Right lung (tissue), 10 donors: ENCODE measurements around the gene ZNF548. TPM values are rescaled to one million over a fixed set of nuclear protein-coding genes. Genes with fewer than 3 reads are reported as not detected.
"Not testable (repeated sequence)": the region's sequence is repeated elsewhere in the genome, so short reads cannot be mapped to it uniquely, and the experiment has no call there.

ENCODE experiments used
- DNase-seq, 2 donors: peaks; one replicate each; pipeline ENCODE4 v3.0.0-alpha.2; 2013
- long read RNA-seq, 8 donors: transcript quantifications; one replicate each; lab custom pipeline, GENCODE V29; 2026
- polyA plus RNA-seq, 5 donors: library from polyadenylated mRNA; unstranded; fragments of 120-200 nt; gene quantifications; one replicate each; pipeline versions ENCODE4 v1.2.1 to v1.2.3, GENCODE V29; 2013; ENCODE audit warnings: inconsistent platforms in 1 of 5, low replicate concordance in 1 of 5; ENCODE audit not compliant: insufficient read length in 5 of 5, insufficient read depth in 1 of 5

ZNF548 gene
- polyA plus RNA-seq: 10 to 100 TPM; 25.4 to 49.6 (median 37.1) TPM
- long read RNA-seq, donor 1, transcript ZNF548-201 (4 exons, 2,115 nt): major isoform, 9 of 11 reads
- long read RNA-seq, donor 1, partial matches to known transcripts: 0 of 11 reads
- long read RNA-seq, donor 1, other reads (novel, unspliced or antisense): 0 of 11 reads
- long read RNA-seq, donor 2, partial matches to known transcripts: 0 of 3 reads
- long read RNA-seq, donor 2, other reads (novel, unspliced or antisense): 0 of 3 reads
- long read RNA-seq, donor 3, partial matches to known transcripts: 0 of 3 reads
- long read RNA-seq, donor 3, other reads (novel, unspliced or antisense): 0 of 3 reads
- long read RNA-seq, donor 4, partial matches to known transcripts: 0 of 1 reads
- long read RNA-seq, donor 4, other reads (novel, unspliced or antisense): 0 of 1 reads
- long read RNA-seq, donor 5, transcript ZNF548-201 (4 exons, 2,115 nt): major isoform, 8 of 15 reads
- long read RNA-seq, donor 5, partial matches to known transcripts: 6 of 15 reads
- long read RNA-seq, donor 5, other reads (novel, unspliced or antisense): 0 of 15 reads
- long read RNA-seq, donor 6, transcript ZNF548-201 (4 exons, 2,115 nt): major isoform, 5 of 5 reads
- long read RNA-seq, donor 6, partial matches to known transcripts: 0 of 5 reads
- long read RNA-seq, donor 6, other reads (novel, unspliced or antisense): 0 of 5 reads
- long read RNA-seq, donor 7, partial matches to known transcripts: 5 of 10 reads
- long read RNA-seq, donor 7, other reads (novel, unspliced or antisense): 0 of 10 reads
- long read RNA-seq, donor 8: 0 reads

DNA sequence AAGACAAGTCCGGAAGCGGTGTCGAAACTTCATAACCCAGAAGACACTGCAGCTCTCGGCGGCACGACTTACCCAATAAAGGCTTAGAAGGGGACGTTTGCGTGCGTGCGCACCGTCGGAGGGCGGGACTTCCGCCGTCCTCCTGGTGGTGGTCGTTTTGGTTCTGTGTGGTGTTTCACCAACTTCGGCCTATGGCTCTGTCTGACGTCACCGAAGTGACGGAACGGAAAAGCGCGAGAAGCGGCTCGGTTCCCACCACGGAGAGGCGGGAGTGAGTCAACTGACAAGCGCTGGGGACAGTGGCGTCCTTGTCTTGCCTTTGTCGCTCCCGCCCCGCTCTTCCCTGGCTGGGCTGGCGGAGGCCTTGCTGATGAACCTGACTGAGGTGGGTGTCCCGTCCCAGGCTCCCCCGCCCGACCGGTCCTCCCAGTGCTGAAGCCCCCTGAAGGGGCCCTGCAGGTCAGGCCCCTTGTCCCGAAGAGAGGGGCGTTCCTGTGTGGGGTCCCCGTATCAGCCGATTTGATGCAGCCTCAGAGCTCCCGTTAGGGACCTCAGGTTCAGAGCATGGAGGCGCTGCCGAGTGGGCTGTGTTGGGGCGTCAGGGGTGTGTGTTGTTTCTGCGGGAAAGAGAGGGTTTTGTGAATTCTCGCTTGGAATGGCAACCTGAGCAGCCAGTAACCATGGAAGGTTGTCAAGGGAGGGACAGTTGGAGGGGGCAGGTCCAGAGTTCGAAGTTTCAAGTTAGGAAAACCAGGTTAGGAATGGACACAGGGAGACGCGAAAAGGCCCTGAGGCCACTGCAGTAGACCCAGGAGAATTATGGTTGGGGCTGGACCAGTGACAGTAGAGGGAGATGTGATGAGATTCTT lies at the start of gene ZNF548:
ZNF548 (plus strand) TSS at position 125 of the 869 bp plus-strand sequence; CDS start at position 371, 246 bp downstream.
- DNase-seq: peak; percentile 96 to 98

DNA sequence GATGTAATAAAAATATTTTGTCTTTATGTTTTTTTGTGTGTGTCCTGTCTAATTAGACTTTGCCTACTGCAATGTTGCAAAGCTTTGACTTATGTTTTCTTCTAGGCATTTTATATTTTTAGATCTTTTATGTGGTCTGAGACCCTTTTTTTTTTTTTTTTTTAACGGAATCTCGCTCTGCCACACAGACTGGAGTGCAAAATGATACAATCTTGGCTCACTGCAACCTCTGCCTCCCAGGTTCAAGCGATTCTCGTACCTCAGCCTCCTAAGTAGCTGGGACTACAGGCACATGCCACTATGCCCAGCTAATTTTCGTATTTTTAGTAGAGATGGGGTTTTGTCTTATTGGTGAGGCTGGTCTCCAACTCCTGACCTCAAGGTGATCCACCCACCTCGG lies 47.1 kb upstream of the ZNF548 start:
- DNase-seq: no peak

DNA sequence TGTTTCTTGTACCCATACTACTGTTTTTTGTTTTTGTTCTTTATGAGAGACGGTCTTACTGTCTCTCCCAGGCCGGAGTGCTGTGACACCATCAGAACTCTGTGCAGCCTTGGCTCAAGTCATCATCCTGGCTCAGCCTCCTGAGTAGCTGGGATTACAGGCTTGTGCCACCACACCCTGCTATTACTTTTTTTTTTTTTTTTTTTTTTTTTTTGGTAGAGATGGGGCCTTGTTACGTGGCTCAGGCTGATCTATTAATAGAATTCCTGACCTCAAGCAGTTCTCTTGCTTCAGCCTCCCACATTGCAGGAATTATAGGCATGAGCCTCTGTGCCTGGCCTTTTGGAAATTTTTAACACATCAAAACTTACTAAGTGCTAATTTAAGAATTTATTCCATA lies 41.5 kb upstream of the ZNF548 start:
- DNase-seq: no peak

DNA sequence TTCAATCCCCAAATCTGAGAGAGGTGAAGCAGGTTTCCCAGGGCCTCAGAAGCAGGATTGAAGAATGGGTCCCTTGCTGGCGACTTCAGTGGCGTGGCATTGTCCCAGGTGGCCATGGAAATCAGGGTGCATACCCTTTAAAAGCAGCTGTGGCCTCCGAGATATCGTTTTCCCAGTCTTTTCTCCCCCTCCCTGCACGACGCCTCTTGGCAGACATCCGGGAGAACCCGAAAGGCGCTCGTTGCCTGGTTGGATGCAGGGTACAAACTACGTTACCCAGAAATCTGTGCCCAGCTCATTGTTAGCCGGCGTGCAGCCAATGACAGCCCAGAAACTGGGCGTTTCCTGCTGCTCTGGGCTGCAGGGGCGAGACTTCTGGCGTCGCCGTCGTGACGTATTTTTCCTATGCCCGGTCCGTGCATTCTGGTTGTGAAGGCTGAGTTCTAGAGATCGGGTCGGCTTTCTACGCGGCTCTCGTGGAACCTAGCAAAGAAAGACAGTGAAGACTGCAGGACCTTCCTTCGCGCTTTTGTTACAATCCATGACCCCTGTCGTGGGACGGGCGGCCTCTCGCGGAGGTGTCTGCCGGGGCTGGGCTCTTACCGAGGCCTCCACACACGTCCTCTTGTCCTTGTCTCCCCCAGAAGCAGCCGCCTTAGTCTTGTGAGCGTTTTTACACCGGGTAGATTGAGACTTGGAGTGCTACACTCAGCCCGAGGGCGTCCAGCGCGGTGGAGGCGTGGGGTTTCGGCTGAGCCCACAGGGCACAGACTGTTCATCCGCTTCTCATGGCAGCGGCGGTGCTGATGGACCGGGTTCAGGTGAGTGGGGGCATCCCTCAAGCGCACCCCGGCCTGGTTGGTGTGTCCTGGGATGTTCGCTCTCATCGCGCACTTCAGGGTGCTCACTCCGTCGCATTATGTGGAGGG lies 38.5 kb upstream of the ZNF548 start, which contains the start of gene ZNF304:
ZNF304 (plus strand) TSS at position 395 of the 929 bp plus-strand sequence; CDS start at position 789, 394 bp downstream.
- peak; percentile 94 to 96 for DNase-seq

DNA sequence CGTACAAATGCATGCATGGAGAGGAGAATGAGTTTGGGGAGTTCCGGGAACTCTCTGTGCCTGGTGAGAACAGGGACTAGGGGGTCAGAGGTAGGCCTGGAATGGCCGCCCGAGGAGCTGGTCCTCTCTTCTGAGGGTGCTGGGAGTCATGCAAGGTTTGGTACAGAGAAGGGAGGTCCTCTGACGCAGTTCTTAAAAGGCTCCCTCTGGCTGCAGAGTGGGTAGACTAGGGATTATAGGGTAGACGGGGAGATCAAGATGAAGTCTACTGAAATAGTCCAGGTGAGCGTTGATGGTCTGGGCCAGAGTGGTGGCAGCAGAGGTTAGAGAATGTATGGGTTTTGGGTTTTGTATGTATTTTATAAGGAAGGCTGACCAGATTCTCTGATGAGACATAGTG lies 37.8 kb upstream of the ZNF548 start:
- DNase-seq: no peak

DNA sequence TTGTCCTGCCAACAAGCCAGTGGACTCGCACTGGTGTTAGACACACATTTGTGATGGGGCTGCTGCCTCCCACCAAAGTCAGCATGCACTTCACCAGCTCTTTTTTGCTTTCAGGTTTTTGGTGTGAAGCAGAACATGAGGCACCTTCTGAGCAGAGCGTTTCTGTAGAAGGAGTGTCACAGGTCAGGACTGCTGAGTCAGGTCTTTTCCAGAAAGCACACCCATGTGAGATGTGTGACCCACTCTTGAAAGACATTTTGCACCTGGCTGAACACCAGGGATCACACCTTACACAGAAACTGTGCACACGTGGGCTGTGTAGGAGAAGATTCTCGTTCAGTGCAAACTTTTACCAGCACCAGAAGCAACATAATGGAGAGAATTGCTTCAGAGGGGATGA lies 33.7 kb upstream of the ZNF548 start:
- no peak for DNase-seq

DNA sequence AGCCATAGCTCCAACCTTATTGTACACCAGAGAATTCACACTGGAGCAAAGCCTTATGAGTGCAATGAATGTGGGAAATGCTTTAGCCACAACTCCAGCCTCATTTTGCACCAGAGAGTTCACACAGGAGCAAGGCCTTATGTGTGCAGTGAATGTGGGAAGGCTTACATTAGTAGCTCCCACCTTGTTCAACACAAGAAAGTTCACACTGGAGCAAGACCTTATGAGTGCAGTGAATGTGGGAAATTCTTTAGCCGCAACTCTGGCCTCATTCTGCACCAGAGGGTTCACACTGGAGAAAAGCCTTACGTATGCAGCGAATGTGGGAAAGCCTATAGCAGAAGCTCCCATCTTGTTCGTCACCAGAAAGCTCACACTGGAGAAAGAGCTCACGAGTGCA lies 32.2 kb upstream of the ZNF548 start:
- no peak for DNase-seq

DNA sequence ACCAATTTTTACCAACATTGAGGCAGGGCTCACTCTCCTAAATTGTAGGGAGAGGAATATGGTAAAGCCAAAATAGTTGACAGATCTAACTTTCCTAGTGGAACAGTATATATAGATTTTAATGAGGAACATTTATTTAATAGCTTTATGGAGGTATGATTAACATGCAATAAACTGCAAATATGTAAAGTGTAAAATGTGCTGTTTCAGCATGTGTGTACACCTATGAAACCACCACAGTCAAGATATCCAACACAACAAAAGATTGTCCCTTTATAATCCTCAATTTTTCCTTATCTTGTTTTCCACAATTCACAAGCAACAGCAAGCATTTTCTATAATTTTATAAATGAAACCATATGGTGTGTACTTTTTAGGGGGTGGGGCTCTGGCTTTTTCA lies 30.4 kb upstream of the ZNF548 start:
- DNase-seq: no peak

DNA sequence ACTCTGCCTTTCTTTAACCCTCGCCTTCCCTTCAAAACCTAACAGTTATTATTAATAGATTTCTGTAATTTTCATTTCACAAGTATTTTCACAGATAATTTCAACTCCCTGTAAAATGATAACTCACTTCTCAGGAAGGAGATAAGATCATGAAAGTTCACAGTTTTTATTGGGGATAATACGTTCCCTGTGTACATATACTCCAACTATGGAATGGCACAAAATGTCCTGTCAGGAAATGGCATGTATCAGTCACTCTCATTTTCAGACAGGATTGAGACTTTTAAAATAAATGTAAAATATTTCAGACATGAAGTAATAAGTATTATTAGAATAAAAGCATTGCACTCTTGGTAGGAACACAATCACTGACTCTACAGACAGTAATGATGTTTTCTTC lies 27.2 kb upstream of the ZNF548 start:
- DNase-seq: no peak

DNA sequence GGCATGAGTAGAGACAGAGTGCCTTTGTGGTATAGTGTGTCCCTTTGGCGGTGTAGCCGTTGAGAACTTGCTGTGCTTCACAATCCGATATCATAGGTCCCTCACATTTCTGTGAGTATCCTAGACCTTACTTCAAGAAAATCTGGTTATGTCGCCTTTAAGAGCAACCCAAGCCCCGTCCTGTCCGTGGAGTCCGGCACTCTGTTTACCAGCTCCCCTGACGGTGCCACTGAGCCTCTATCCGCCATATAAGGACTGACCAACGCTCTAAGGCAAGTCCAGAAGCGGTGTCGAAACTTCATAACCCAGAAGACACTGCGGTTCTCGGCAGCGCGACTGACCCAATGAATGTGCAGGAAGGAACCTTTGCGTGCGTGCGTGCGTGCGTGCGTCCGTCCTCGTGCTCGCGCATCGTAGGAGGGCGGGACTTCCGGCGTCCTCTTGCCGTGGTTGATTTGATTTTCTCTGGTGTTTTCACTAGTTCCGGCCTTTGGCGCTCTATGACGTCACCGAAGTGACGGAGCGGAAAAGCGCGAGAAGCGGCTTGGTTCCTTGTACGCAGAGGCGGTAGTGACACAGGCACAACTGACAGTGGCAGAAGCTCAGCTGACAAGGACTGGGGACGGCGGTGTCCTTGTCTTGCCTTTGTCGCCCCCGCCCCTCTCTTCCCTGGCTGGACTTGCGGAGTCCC lies 26.5 kb upstream of the ZNF548 start, which contains the start of the genes TRAPPC2B and ZNF547:
TRAPPC2B (plus strand) TSS at position 555 of the 691 bp plus-strand sequence. CDS start 1,283 bp downstream, outside the sequence.
ZNF547 (plus strand) TSS at position 555 of the 691 bp plus-strand sequence. CDS start 5,005 bp downstream, outside the sequence.
- peak; percentile 100 for DNase-seq

DNA sequence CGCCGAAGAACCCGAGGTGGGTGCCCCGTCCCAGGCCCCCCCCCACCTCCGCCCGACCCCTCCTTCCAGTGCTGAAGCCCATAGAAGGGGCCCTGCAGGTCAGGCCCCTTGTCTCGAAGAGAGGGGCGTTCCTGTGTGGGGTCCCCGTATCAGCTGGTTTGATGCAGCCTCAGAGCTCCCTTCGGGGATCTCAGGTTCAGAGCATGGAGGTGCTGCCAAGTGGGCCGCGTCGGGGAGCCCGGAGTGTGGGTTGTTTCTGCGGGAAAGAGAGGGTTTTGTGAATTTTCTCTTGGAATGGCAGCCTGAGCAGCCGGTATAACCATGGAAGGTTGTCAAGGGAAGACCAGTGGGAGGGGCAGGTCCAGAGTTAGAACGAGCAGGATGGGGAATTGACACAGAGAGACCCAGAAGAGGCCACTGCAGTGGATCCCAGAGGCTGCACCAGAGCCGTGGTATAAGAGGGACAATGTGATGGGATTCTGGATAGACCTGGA lies 25.9 kb upstream of the ZNF548 start:
- DNase-seq: no peak

DNA sequence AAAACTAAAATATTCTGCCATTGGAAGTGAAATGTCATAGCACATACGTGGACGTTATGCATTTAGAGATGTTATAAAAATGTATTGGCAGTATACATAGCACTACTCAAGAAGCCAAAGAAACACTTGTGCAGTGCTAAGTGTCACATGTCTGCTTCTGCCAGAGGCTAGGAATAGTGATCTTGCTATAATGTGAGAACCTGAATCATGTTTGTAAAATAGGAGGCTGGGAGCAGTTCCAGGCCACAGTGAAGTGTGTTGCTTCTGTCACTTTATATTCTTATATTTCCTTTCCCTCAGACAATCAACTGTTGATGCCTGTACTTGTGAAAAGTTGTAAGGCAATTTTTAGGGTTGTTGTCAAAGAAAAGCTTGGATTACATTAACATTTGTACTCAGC lies 22.9 kb upstream of the ZNF548 start:
- DNase-seq: no peak

DNA sequence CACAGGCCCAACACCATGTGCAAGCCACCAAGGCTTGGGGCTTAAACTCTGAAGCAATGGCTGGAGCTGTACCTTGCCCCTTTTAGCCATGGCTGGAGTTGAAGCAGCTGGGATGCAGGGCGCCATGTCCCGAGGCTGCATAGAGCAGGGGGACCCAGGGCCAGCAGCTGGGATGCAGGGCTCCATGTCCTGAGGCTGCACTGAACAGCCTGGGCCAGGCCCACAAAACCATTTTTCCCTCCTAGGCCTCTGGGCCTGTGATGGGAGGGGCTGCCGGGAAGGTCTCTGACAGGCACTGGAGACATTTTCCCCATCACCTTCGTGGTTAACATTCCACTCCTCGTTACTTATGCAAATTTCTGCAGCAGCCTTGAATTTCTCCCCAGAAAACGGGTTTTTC lies 15.5 kb upstream of the ZNF548 start:
- no peak for DNase-seq

DNA sequence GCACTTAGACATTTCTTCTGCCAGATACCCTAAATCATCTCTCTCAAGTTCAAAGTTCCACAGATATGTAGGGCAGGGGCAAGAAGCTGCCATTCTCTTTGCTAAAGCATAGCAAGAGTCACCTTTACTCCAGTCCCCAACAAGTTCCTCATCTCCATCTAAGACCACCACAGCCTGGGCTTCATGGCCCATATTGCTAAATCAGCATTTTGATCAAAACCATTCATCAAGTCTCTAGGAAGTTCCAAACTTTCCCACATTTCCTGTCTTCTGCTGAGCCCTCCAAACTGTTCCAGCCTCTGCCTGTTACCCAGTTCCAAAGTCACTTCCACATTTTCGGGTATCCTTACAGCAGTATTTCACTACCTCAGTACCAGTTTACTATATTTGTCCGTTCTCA lies 15.0 kb upstream of the ZNF548 start:
- DNase-seq: not testable (repeated sequence)

DNA sequence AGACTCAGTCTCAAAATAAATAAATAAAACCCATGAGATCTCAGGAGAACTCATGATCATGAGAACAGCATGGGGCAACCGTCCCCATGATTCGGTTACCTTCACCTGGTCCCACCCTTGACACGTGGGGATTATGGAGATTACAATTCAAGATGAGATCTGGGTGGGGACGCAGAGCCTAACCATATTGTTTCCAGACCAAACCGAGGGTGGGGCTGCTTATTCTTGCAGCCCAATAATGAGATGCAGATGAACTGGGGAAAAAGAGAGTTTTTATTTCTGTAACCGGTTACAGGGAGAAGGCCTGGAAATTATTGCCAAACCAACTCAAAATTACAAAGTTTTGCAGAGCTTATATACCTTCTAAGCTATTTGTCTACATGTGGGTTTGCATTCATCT lies 13.5 kb upstream of the ZNF548 start:
- DNase-seq: no peak

DNA sequence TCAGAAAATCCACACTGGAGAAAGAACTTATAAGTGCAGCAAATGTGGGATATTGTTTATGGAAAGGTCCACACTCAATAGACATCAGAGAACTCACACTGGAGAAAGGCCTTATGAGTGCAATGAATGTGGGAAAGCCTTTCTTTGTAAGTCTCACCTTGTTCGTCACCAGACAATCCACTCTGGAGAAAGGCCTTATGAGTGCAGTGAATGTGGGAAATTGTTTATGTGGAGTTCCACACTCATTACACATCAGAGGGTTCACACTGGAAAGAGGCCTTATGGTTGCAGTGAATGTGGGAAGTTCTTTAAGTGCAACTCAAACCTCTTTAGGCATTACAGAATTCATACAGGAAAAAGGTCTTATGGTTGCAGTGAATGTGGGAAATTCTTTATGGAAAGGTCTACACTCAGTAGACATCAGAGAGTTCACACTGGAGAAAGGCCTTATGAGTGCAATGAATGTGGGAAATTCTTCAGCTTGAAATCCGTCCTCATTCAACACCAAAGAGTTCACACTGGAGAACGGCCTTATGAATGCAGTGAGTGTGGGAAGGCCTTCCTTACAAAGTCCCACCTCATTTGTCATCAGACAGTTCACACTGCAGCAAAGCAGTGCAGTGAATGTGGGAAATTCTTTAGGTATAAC lies 12.0 kb upstream of the ZNF548 start:
- no peak for DNase-seq

DNA sequence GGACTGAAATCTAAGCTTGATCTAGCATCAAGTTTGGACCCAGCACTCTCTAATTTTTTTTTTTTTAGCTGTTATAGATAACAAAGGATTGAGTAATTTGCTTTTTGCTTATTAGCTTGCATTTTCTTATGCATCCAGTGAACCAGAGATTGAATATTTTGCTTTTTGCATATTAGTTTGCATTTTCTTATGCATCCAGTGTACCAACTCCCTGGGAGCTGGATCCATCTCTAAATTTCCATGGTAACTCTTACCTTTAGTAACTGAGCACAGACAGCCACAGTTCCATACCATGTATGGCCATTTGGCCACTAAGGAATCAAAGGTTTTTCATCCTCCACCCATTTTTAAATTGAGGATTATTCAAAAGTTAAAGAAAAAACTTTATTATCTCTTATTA lies 8.7 kb upstream of the ZNF548 start:
- no peak for DNase-seq

DNA sequence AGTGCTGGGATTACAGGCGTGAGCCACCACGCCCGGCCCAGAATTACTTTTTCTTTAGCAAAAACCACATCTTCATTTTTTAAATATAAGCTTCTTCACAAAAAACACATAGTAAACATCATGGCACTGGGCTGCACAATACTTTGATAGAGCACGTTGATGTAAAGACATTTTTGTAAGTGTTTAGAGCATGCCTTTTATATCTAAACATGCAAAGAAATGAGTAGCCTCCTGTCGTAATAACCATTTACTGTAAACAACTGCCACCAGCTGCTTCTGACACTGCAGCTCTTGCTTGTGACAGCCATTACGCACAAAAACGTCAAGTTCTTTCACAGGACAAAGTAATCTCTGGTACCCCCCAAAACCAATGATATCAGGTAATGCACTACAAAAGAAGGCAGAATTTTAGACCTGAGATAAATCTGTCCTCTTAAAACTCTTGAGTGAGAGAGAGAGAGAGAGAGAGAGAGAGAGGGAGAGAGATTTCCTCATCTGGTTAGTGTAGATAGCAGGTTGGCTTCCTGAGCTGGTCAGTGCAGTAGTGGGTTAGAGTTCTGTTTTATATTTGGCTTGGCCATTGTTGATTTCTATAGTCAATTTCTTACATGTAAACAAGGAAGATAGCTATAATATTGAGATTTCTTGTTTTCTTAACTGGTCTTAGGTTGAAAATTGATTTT lies 6.7 kb upstream of the ZNF548 start:
- DNase-seq: no peak
